ENCODE measurements around the gene MTA1.

The MTA1 gene

GRCh38 chr14:105470350-105471296, 51.0 kb downstream of the MTA1 start:
- no peak overlapping the region for H3K4me3 Mint-ChIP-seq
- TF ChIP-seq CTCF (IDR thresholded peaks at IDR 0.05) = no peak
- peaks cover 4% of the 10 kb centered on the region for H3K27me3 Mint-ChIP-seq (ENCODE audit: low read depth, poor library complexity)
- DNase-seq = no peak
- no peaks in the 10 kb centered on the region for H3K36me3 Mint-ChIP-seq (ENCODE audit: low read depth)
- H3K9me3 Mint-ChIP-seq = no peaks in the 10 kb centered on the region
- peak overlapping the region; percentile 66 for H3K27ac Mint-ChIP-seq
- H3K4me1 Mint-ChIP-seq = peaks cover 5% of the 10 kb centered on the region

GRCh38 chr14:105471297-105471821, 51.7 kb downstream of the MTA1 start:
- Mint-ChIP-seq H3K4me1 (peaks cover 5% of the 10 kb centered on the region), H3K9me3 (no peaks in the 10 kb centered on the region), H3K27ac (no peak overlapping the region), H3K4me3 (no peak overlapping the region), H3K27me3 (ENCODE audit: low read depth, poor library complexity) (peaks cover 10% of the 10 kb centered on the region), H3K36me3 (ENCODE audit: low read depth) (no peaks in the 10 kb centered on the region)
- DNase-seq = peak; percentile 58
- TF ChIP-seq CTCF (IDR thresholded peaks at IDR 0.05) = peak; percentile 39

GRCh38 chr14:105471823-105472485, 52.3 kb downstream of the MTA1 start:
- Mint-ChIP-seq H3K27ac (no peak overlapping the region), H3K27me3 (ENCODE audit: low read depth, poor library complexity) (peaks cover 10% of the 10 kb centered on the region), H3K4me3 (no peak overlapping the region), H3K4me1 (peaks cover 5% of the 10 kb centered on the region), H3K9me3 (no peaks in the 10 kb centered on the region), H3K36me3 (ENCODE audit: low read depth) (no peaks in the 10 kb centered on the region)
- no peak for TF ChIP-seq CTCF (IDR thresholded peaks at IDR 0.05)
- no peak for DNase-seq

- Mint-ChIP-seq H3K27me3 (ENCODE audit: low read depth, poor library complexity) (peaks cover 15% of the 10 kb centered on the region), H3K9me3 (peaks cover 3% of the 10 kb centered on the region), H3K4me3 (no peak overlapping the region), H3K4me1 (peaks cover 11% of the 10 kb centered on the region), H3K27ac (no peak overlapping the region), H3K36me3 (ENCODE audit: low read depth) (no peaks in the 10 kb centered on the region)
- no peak for TF ChIP-seq CTCF (IDR thresholded peaks at IDR 0.05)
- DNase-seq = no peak
These were observed 52.9 kb downstream of the MTA1 start for GRCh38 chr14:105472486-105472991.

GRCh38 chr14:105473033-105473676, 53.5 kb downstream of the MTA1 start:
- H3K4me3 Mint-ChIP-seq = no peak overlapping the region
- H3K27ac Mint-ChIP-seq = no peak overlapping the region
- no peaks in the 10 kb centered on the region for H3K36me3 Mint-ChIP-seq (ENCODE audit: low read depth)
- peaks cover 19% of the 10 kb centered on the region for H3K27me3 Mint-ChIP-seq (ENCODE audit: low read depth, poor library complexity)
- no peak for DNase-seq
- peaks cover 3% of the 10 kb centered on the region for H3K9me3 Mint-ChIP-seq
- no peak for TF ChIP-seq CTCF (IDR thresholded peaks at IDR 0.05)
- H3K4me1 Mint-ChIP-seq = peaks cover 11% of the 10 kb centered on the region
